Measurements from ENCODE around the gene MYLK.

The MYLK gene

GRCh38 chr3:123667784-123668183 is 216.3 kb downstream of the MYLK start:
- no peak overlapping the region for H3K4me3 ChIP-seq (ENCODE audit: control insufficient read depth, low read depth, low read length)
- no peak for TF ChIP-seq CTCF (conservative IDR thresholded peaks at IDR 0.05; ENCODE audit: control insufficient read depth, insufficient read depth, low read depth, low read length)
- DNase-seq (ENCODE audit: low read depth): peak; percentile 62

GRCh38 chr3:123664753-123665152 is 219.4 kb downstream of the MYLK start:
- H3K4me3 ChIP-seq (ENCODE audit: control insufficient read depth, low read depth, low read length): no peak overlapping the region
- DNase-seq (ENCODE audit: low read depth): no peak
- TF ChIP-seq CTCF (conservative IDR thresholded peaks at IDR 0.05; ENCODE audit: control insufficient read depth, insufficient read depth, low read depth, low read length): no peak

- DNase-seq (ENCODE audit: low read depth): no peak
- no peak overlapping the region for H3K4me3 ChIP-seq (ENCODE audit: control insufficient read depth, low read depth, low read length)
- TF ChIP-seq CTCF (conservative IDR thresholded peaks at IDR 0.05; ENCODE audit: control insufficient read depth, insufficient read depth, low read depth, low read length): no peak
These were observed 220.2 kb downstream of the MYLK start for GRCh38 chr3:123663977-123664376.

- no peak overlapping the region for H3K4me3 ChIP-seq (ENCODE audit: control insufficient read depth, low read depth, low read length)
- DNase-seq (ENCODE audit: low read depth): no peak
- no peak for TF ChIP-seq CTCF (conservative IDR thresholded peaks at IDR 0.05; ENCODE audit: control insufficient read depth, insufficient read depth, low read depth, low read length)
These were observed 222.2 kb downstream of the MYLK start for GRCh38 chr3:123661973-123662372.

GRCh38 chr3:123660900-123661299 is 223.2 kb downstream of the MYLK start:
- peak; percentile 97 for DNase-seq (ENCODE audit: low read depth)
- no peak for TF ChIP-seq CTCF (conservative IDR thresholded peaks at IDR 0.05; ENCODE audit: control insufficient read depth, insufficient read depth, low read depth, low read length)
- no peak overlapping the region for H3K4me3 ChIP-seq (ENCODE audit: control insufficient read depth, low read depth, low read length)

GRCh38 chr3:123660141-123660675 is 223.9 kb downstream of the MYLK start:
- H3K4me3 ChIP-seq (ENCODE audit: control insufficient read depth, low read depth, low read length): no peak overlapping the region
- DNase-seq (ENCODE audit: low read depth): no peak
- TF ChIP-seq CTCF (conservative IDR thresholded peaks at IDR 0.05; ENCODE audit: control insufficient read depth, insufficient read depth, low read depth, low read length): no peak

GRCh38 chr3:123658852-123659206 is 225.3 kb downstream of the MYLK start:
- TF ChIP-seq CTCF (conservative IDR thresholded peaks at IDR 0.05; ENCODE audit: control insufficient read depth, insufficient read depth, low read depth, low read length): no peak
- no peak for DNase-seq (ENCODE audit: low read depth)
- H3K4me3 ChIP-seq (ENCODE audit: control insufficient read depth, low read depth, low read length): no peak overlapping the region

Measured in fibroblast of mammary gland (primary cell).